Spleen (tissue), 7 donors: ENCODE data around the gene DMAC1.

ENCODE experiments used
- POLR2A ChIP-seq, 3 donors: fragments of 450-650 bp; IDR thresholded peaks; one replicate each; pipeline ENCODE4 v1.5.1; 2017; ENCODE audit warnings: antibody characterized with exemption in 3 of 3, mild to moderate bottlenecking in 1 of 3
- POLR2AphosphoS5 ChIP-seq, 3 donors: sonication (generic); formaldehyde crosslinking; IDR thresholded peaks; one replicate each; pipeline ENCODE4 v1.5.1; 2017; ENCODE audit warnings: antibody characterized with exemption in 3 of 3
- TF ChIP-seq, protein P1 (sequence below), 11 experiments: fragments of 200-600 bp in 7 of 11; fragments of 450-650 bp in 4 of 11; sonication (generic) in 4 of 11; IDR thresholded peaks in 8 of 11; conservative IDR thresholded peaks in 3 of 11; 1 replicate in 7 of 11; 2 replicates in 4 of 11; pipeline versions ENCODE4 v1.4.0 to v1.8.0; 2016 to 2021; ENCODE audit warnings: antibody characterized with exemption in 11 of 11, inconsistent platforms in 4 of 11, mild to moderate bottlenecking in 1 of 11
- donor health status: DM: no; HTN: no; CAD: no; lungs with moderate emphysema.
- donor health status: DM: no; HTN: no; CAD: no.
- donor health status: DM: no; HTN: no; CAD: no.

DNA sequence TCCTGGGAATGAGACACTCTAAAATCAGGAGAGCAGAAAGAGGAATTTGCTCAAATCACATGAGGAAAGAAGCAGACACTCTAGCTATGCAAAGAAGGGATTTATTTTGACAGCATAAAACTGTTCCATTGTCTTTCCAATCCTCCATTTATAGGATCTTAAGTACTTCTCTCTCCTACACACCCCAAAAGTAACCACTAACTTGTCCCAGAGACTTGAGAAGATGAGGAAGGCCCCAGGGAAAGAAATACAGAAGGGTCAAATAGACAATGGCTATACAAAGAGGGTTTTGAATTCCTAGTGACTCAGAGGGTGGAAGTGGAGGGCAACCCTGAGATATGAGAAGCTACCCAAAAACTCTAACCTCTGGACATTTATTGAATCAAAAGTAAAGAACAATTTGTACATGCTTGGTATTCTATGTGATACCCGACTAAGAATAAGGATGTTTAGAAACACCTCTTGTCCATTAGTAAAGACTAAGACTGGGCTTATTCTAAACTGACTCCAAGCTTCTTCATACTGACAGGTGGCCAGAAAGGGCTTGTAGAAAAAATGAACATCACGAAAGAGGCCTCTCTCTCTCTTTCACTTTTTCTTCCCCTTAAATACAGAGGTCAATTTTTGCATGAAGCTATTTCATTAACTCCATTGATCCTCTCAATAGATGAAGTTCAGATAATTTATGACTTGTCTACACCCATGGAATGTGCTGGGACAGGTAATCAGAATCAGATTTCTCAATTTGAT is 20.6 kb downstream of the DMAC1 start:
- TF ChIP-seq POLR2A (IDR thresholded peaks at IDR 0.05) (no peak), POLR2AphosphoS5 (IDR thresholded peaks at IDR 0.05) (no peak)
- TF ChIP-seq, protein P1, sequence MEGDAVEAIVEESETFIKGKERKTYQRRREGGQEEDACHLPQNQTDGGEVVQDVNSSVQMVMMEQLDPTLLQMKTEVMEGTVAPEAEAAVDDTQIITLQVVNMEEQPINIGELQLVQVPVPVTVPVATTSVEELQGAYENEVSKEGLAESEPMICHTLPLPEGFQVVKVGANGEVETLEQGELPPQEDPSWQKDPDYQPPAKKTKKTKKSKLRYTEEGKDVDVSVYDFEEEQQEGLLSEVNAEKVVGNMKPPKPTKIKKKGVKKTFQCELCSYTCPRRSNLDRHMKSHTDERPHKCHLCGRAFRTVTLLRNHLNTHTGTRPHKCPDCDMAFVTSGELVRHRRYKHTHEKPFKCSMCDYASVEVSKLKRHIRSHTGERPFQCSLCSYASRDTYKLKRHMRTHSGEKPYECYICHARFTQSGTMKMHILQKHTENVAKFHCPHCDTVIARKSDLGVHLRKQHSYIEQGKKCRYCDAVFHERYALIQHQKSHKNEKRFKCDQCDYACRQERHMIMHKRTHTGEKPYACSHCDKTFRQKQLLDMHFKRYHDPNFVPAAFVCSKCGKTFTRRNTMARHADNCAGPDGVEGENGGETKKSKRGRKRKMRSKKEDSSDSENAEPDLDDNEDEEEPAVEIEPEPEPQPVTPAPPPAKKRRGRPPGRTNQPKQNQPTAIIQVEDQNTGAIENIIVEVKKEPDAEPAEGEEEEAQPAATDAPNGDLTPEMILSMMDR (IDR thresholded peaks at IDR 0.05 in 8 of 11, conservative IDR thresholded peaks at IDR 0.05 in 3 of 11): no peak
